GM21528 (cell line): ENCODE measurements around the gene MAMSTR.
"Not testable (repeated sequence)": the region's sequence is repeated elsewhere in the genome, so short reads cannot be mapped to it uniquely, and the experiment has no call there.

Source experiments
- ATAC-seq: cut with Tn5 transposase; IDR thresholded peaks from one replicate; pipeline ENCODE4 v1.9.1; 2021; ENCODE audit warnings: mild to moderate bottlenecking, moderate library complexity; ENCODE audit not compliant: unreplicated experiment, low FRiP score

The MAMSTR gene

DNA sequence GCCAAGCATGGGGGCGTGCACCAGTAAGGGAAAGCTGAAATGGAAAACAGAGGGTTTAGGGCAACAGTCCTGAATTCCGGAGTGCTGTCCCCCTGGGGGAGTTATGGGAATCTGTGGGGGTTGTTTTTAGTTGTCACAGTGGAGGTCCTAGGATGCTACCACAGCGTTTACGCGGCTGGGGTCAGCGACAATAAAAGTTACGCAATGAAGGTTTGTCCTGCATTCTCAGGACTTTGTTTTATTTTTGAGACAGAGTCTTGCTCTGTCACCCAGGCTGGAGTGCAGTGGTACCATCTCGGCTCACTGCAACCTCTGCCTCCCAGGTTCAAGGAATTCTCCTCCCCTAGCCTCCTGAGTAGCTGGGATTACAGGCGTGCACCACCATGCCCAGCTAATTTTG, 25.9 kb downstream of the MAMSTR start:
- not testable (repeated sequence) for ATAC-seq

DNA sequence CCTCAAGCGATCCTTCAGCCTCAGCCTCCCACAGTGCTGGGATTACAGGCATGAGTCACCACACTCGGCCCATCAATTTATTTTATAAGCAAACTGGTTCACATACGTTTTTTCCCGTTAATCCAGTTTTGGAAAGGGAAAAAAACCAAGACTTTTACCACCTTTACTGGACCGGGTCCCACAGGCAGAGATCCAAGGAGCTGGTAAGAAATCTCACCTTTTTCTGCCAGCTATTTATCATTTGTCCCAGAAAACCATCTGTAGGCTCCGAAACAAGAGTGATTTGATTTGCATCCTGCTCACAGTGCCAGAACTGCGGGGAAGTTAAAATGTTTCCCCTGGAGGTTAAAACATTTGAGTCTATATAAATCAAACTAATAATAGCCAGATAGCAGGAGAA, 30.1 kb downstream of the MAMSTR start:
- ATAC-seq: no peak

DNA sequence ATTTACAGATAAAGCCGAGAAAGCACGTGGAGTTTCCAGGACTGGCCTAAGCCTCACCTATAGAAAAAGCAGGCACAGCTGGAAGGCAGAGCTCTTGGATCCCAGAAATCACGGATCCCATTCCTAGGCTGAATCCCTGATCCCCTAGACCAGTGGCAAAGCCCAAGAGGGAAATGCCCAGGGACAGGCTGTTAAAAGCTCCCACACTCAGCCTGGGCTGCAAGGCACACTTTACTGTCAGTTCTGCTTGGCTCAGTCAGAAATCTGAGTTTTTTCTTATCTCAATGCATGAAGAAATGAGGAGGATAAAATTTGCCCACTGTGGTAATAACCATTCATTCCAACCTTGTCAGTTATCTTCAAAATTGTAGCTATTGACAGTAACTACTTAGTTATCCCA, 31.7 kb downstream of the MAMSTR start:
- ATAC-seq: no peak

DNA sequence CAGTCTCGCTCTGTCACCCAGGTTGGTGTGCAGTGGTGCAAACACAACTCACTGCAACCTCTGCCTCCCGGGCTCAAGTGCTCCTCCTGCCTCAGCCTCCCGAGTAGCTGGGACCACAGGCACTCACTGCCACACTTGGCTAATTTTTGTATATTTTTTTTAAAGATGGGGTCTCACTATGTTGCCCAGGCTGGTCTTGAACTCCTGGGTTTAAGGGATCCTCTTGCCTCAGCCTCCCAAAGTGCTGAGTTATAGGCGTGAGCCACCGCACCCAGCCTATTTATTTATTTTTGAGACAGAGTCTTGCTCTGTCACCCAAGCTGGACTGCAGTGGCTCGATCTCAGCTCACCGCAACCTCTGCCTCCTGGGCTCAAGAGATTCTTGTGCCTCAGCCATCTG, 32.9 kb downstream of the MAMSTR start:
- ATAC-seq: not testable (repeated sequence)

- no peak for ATAC-seq
These were observed 33.4 kb downstream of the MAMSTR start for GRCh38 chr19:48686088-48686487.

- ATAC-seq: no peak
These were observed 33.9 kb downstream of the MAMSTR start for GRCh38 chr19:48685583-48685982.

DNA sequence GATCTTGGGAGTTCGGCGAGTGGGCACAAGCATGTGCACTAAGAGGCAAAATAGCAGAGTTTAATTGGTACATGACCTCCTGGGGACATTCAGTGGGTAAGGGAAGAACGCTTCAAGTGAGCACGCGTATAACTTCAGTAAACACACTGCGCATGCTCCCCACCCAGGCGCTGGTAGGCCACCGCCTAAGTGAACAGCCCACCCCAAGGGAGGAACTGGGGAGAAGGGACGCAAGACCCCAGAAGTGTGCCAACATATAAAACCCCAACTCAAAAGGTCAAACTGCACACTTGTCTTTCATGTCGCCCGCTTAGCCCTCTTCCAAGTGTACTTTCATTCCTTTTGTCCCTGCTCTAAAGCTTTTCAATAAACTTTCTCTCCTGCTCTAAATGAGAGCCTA, 36.2 kb downstream of the MAMSTR start:
- ATAC-seq: no peak

DNA sequence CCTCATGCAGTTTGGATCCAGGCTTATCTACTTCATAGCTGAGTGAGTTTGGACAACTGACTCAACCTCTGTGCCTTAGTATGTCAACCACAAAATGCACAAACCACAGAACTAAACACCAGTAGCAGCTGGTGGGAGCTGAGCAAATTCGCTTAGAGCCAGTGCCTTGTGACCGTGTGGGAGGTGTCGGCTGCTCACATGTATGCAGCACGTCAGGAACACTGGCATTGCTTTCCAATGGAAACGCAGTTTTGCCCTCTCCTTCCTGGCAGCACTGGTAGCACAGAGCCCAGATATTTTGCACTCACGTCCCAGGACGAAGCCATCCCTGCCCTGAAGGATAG, 38.4 kb downstream of the MAMSTR start:
- ATAC-seq: no peak

- ATAC-seq: no peak
These were observed 38.9 kb downstream of the MAMSTR start for GRCh38 chr19:48680436-48681126.

GRCh38 chr19:48680006-48680405, 39.5 kb downstream of the MAMSTR start:
- not testable (repeated sequence) for ATAC-seq

GRCh38 chr19:48678201-48678600, 41.3 kb downstream of the MAMSTR start:
- ATAC-seq: no peak

DNA sequence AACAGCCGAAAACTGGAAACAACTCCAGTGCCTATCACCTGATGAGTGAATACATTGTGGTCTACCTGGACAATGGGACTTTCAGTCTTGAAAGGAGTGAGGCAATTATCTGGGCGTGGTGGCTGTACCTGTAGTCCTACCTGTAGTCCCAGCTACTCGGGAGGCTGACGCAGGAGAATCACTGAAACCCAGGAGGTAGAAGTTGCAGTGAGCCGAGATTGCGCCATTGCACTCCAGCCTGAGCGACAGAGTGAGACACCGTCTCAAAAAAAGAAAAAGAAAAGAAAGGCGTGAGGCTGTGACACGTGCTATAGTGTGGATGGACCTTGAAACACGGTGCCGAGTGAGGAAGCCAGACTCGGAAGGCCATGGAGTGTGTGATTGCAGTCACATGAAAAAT, 42.6 kb downstream of the MAMSTR start:
- ATAC-seq: no peak

DNA sequence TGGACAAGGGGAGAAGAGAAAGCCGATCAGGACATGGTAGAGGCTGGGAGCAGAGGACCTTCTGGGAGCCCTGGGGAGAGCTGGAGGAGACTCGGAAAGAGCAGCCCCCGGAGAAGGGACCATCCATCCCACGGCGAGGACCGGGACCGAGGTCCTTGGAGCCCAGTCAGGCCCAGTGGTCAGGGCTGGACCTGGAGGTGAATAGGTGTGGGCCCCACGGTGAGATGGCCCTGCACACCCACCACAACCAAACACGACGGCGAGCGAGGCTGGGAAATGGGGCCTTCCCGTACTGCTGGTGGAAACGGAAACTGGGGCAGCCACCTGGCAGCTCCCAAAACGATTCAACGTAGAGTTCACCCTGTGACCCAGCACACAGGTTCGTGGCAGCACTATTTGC, 43.0 kb downstream of the MAMSTR start:
- no peak for ATAC-seq

DNA sequence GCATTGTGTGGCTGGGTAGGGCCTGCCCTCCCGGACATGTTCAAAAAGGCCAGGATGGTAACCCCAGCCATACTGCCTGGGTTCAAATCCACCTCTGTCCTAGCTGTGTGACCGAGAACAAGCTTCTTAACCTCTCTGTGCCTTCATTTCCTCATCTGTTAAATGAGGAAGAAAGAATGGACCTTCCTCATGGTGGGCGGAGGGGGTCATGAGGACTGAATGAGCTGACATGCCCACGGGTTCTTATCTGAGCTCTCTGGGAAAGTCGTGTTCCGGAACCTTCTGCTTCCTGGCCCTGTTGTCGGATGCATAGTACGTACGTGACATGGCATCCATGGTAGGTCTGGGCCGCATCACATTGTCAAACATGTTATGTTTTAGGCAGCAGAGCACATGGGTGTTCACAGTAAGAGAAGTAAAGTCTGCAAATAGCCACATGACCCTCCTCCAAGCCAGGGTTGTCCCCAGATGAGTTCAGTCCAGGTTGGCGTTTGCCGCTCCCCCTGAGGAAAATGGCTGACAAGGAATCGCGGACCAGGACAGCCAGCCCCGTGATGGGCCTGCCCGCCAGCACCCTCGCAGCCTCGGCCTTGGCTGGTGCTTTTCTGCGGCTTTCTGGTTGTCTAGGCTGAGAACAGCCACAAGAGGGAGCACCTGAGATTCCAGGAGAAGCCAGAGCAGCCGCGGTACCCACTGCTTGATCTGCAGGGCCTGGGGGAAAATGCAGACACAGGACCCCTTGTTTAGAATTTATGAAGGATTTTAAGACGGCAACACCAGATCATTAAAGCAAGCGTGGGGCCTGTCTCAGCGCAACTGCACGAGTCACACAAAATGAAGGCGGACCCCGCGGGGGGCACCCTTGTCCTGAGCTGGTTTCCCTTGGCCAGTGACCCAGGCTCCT, 44.4 kb downstream of the MAMSTR start:
- ATAC-seq: no peak

- no peak for ATAC-seq
These were observed 45.2 kb downstream of the MAMSTR start for GRCh38 chr19:48674216-48674809.

GRCh38 chr19:48673436-48674100, 46.0 kb downstream of the MAMSTR start:
- no peak for ATAC-seq

DNA sequence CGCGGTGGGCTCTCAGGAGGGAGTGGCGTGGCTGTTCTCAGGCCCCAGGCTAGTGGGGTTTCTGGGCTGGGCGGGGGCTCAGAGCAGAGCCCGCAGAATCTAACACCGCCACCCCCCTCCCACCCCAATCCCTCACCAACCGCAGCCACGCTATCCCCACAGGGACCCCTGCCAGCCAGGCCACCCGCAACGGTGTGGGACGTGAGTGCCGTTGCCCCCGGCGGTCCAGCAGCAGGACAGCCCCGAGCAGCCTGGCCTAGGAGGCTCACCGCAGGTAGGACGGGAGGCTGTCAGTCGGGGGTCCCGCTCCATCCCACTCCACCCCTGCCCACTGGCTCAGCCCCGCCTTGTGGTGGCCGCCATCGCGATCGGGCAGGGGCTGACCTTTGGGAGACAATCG, 46.5 kb downstream of the MAMSTR start, which contains the start of gene NTN5:
Gene NTN5, minus strand, starts transcription at position 24 of the 400 bp plus-strand sequence. CDS start 2,031 bp downstream, outside the sequence.
- no peak for ATAC-seq

DNA sequence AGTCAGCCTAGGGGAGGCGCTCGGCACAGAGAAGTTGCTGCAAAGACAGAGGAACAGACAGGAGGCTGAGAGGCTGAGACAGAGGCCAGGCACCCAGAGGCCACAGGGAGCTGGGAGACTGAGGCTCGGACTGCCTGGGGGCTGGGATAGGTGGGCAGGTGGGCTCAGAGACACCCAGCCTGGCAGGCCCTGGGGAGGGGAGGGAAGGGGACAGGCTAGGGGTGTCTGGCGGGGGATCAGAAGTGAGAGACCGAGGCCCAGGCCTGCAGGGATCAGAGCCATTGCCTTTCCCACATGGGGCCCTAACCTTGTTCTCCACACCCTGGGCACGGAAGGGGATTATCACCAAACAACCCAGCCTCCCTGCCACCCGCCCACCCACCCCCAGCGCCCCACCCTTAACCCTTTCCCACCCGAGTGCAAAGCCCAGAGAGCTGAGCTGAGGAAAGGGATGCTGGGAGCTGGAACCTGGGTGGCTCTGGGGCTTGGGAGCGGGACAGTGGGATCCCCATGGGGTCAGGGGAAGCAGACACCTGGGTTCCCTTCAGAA, 48.0 kb downstream of the MAMSTR start:
- no peak for ATAC-seq

DNA sequence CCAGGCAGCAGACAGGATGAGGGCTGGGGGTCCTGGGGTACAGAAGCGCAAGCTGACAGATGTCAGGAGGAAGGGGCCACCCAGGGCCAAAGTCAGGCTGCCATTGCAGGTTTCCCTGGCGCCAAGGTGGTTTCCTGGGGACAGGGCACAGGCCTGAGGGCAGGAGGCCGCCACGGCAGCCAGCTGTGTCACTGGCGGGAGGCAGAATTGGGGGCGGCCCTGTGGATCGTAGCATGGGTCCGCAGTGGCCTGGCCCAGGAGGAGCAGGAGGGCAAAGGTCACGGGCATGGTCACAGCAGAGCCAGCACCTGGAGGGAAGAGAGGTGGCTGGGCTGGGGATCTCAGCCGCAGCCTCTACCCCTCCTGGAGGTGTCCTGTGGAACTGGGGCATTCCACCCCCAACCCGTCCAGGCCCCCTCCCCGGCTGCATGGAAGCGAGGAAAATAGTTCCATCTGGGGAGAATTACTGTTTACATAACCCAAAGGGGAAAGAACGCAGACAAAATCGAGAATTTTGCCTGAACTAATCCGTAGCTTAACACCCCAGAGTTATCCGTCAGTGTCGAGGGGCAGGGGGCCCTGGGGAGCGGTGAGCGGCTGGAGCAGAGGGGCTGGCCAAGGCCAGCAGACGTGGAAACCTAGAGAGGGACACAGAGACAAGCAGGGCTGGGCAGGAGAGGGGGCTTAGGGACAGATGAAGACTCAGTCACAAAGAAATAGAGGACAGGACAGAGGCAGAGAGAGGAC, 48.7 kb downstream of the MAMSTR start:
- ATAC-seq: no peak
